Activated T-cell treated with anti-CD3 and anti-CD28 coated beads, Interleukin-2, amount 50 U/mL, for 4 hours (primary cell): ENCODE data around the gene TNFRSF12A. TPM values are rescaled to one million over a fixed set of nuclear protein-coding genes. Genes with fewer than 3 reads are reported as not detected.
"Not testable (repeated sequence)": the region's sequence is repeated elsewhere in the genome, so short reads cannot be mapped to it uniquely, and the experiment has no call there.

ENCODE experiments used
- ATAC-seq, 2 donors: fragments of 200-7000 bp; cut with Tn5 transposase; one replicate each; pipeline ENCODE4 v1.10.0; 2021
- DNase-seq: peaks from one replicate; pipeline ENCODE4 v3.0.0-alpha.2; 2020
- H3K27me3 Mint-ChIP-seq: one replicate; pipeline ENCODE4 v1.8.0; 2021; ENCODE audit warnings: low read depth, mixed read lengths
- H3K36me3 Mint-ChIP-seq: one replicate; pipeline ENCODE4 v1.8.0; 2022; ENCODE audit warnings: mixed read lengths; ENCODE audit not compliant: insufficient read depth
- H3K4me1 Mint-ChIP-seq: one replicate; pipeline ENCODE4 v1.8.0; 2021; ENCODE audit warnings: low read depth, mixed read lengths
- H3K4me3 Mint-ChIP-seq: one replicate; pipeline ENCODE4 v1.8.0; 2021; ENCODE audit warnings: mild to moderate bottlenecking, moderate library complexity, mixed read lengths
- H3K9me3 Mint-ChIP-seq: one replicate; pipeline ENCODE4 v1.8.0; 2021; ENCODE audit warnings: mixed read lengths
- total RNA-seq, 3 donors: library from RNA; stranded (reverse); gene quantifications; one replicate each; pipeline ENCODE4 v1.2.1, GENCODE V29; 2021

TNFRSF12A gene
- total RNA-seq, 3 donors from 2014 or later, result 4.2 to 6.9 (median 5.1) TPM

- ATAC-seq (no peak), DNase-seq (no peak)
- H3K27me3 Mint-ChIP-seq, result peaks cover 5% of the 10 kb centered on the region
- H3K36me3 Mint-ChIP-seq, result peaks cover 9% of the 10 kb centered on the region
- H3K9me3 Mint-ChIP-seq, result no peaks in the 10 kb centered on the region
- H3K4me1 Mint-ChIP-seq, result peaks cover 28% of the 10 kb centered on the region
- no peak overlapping the region for H3K4me3 Mint-ChIP-seq
Measured at GRCh38 chr16:3051009-3051408, 30.8 kb downstream of the TNFRSF12A start.

DNA sequence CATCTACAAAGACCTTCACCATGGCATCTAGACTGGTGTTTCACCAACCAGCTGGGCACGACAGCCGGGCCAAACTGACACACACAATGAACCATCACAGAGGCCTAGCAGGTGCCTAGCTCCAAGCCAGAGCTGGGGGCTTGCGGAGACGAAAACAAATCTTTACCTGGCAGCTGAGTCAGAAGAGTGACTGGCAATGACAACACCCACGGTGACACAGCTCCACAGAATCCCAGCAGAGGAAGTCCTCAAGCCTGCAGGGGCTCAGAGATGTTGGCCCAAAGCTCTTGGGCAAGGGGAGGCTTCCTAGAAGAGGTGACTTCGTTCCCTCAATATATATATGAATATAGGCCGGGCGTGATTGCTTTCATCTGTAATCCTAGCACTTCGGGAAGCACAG is 31.3 kb downstream of the TNFRSF12A start:
- H3K4me3 Mint-ChIP-seq, result no peak overlapping the region
- no peaks in the 10 kb centered on the region for H3K9me3 Mint-ChIP-seq
- peaks cover 9% of the 10 kb centered on the region for H3K36me3 Mint-ChIP-seq
- DNase-seq (no peak), ATAC-seq (no peak)
- peaks cover 30% of the 10 kb centered on the region for H3K4me1 Mint-ChIP-seq
- H3K27me3 Mint-ChIP-seq, result peaks cover 5% of the 10 kb centered on the region

DNA sequence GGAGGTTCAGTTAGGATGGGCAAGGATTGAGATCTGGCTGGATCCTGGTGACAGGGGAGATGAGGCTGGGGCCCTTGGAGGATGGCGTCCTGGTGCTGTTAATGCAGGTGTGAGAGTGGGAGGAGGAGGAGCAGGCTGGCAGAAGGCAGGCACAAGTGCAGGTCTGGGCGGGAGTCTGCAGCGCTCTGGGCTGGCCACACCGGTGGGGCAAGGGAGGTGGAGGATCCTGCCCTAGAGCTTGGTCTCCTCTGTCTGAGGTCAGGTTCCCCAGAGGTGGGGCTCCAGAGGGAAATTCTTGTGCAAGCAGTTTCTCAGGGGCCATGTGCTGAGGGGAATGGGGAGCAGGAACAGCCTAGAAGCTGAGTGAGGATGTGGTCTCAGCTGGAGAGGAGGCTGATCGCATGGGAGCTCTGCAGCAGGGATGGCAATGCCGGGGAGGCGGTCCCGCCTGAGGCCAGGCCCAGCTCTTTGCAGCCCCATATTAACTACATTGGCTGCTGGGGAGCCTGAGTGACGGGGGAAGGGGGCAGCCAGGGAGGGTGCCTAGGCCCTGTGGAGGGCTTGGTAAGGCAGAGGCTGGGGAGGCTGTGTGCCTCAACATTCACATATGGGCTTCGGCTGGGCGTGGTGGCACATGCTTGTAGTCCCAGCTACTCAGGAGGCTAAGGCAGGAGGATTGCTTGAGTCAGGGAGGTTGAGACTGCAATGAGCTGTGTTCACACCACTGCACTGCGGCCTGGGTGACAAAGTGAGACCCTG is 32.6 kb downstream of the TNFRSF12A start:
- not testable (repeated sequence) for H3K36me3 Mint-ChIP-seq, DNase-seq, H3K4me3 Mint-ChIP-seq, H3K9me3 Mint-ChIP-seq, H3K27me3 Mint-ChIP-seq
- peak; percentile 71 to 79 for ATAC-seq
- H3K4me1 Mint-ChIP-seq, result peaks cover 38% of the 10 kb centered on the region

DNA sequence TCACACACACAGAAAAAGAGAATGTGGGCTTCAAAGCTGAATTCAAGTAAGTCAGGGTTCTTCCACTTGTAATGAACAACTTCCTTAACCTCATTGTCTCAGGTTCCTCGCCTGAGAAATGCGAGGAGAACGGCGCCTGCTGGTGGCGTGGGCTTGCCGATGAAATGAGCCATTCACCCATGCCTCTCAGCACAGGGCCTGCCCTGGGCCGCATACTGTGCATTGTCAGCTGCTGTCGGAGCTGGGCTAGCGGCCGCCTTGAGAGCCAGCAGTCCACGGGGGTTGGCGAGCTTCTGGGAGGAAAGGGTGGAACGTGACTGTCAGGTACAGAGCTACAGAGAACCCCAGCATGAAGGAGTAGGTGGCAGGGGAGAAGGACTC is 33.2 kb downstream of the TNFRSF12A start:
- not testable (repeated sequence) for H3K4me3 Mint-ChIP-seq, H3K27me3 Mint-ChIP-seq, H3K9me3 Mint-ChIP-seq, DNase-seq, H3K36me3 Mint-ChIP-seq
- peaks cover 38% of the 10 kb centered on the region for H3K4me1 Mint-ChIP-seq
- peak; percentile 61 to 63 for ATAC-seq

GRCh38 chr16:3054965-3055733 is 35.0 kb downstream of the TNFRSF12A start:
- no peak for ATAC-seq
- Mint-ChIP-seq H3K4me1 (peaks cover 45% of the 10 kb centered on the region), H3K9me3 (no peaks in the 10 kb centered on the region), H3K27me3 (no peaks in the 10 kb centered on the region), H3K36me3 (peaks cover 10% of the 10 kb centered on the region), H3K4me3 (peak overlapping the region; percentile 39)
- no peak for DNase-seq

DNA sequence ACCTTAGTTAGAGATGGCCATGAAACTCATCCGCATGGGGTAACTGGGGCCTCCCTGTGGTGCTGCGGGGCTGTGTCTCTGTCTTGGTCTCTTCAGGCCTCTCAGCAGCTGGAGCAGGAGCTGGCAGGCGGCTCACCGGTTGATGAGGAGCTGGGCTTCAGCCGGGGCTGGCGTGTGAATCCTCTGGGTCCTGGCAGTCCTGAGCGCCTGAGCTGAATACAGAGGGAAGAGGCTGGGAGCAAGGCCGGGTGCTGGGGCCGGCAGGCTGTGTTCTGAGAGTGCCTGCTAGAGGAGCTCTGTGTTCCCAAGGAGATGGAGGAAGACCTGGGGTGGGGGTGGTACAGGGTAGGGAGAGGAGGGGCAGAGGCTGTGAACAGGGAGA is 35.6 kb downstream of the TNFRSF12A start:
- not testable (repeated sequence) for ATAC-seq, H3K27me3 Mint-ChIP-seq, H3K4me3 Mint-ChIP-seq, H3K9me3 Mint-ChIP-seq, H3K36me3 Mint-ChIP-seq, DNase-seq
- peaks cover 50% of the 10 kb centered on the region for H3K4me1 Mint-ChIP-seq

DNA sequence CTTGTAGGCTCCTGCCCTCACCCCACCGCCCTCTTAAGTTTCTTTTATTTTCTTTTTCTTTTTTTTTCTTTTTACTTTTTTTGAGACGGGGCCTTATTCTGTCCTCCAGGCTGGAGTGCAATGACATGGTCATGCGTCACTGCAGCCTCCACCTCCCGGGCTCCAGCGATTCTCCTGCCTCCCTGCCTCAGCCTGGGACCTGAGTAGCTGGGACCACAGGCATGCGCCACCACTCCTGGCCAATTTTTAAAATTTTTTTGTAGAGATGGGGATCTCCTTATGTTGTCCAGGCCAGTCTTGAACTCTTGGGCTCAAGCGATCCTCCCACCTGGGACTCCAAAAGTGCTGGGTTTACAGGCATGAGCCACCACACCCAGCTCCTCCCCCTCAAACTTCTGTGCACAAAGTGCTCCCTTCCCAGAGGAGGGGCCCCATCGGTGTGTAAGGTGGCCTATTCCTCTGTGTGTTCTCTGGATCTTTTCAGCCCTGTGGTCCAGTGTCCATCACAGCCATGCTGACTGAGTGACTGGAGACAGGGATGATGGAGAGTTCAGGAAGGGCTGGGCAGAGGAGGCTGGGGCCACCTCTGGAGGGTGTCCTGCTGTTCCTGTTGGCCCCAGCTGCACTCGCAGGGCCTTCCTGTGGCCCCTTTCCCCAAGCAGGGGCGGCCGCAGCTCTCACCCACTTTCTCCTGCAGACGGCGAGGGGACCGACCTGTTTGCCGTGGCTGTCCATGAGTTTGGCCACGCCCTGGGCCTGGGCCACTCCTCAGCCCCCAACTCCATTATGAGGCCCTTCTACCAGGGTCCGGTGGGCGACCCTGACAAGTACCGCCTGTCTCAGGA is 36.4 kb downstream of the TNFRSF12A start:
- no peaks in the 10 kb centered on the region for H3K27me3 Mint-ChIP-seq
- no peaks in the 10 kb centered on the region for H3K9me3 Mint-ChIP-seq
- no peak for DNase-seq
- no peak for ATAC-seq
- H3K36me3 Mint-ChIP-seq, result peaks cover 10% of the 10 kb centered on the region
- peaks cover 50% of the 10 kb centered on the region for H3K4me1 Mint-ChIP-seq
- H3K4me3 Mint-ChIP-seq, result peak overlapping the region; percentile 62

DNA sequence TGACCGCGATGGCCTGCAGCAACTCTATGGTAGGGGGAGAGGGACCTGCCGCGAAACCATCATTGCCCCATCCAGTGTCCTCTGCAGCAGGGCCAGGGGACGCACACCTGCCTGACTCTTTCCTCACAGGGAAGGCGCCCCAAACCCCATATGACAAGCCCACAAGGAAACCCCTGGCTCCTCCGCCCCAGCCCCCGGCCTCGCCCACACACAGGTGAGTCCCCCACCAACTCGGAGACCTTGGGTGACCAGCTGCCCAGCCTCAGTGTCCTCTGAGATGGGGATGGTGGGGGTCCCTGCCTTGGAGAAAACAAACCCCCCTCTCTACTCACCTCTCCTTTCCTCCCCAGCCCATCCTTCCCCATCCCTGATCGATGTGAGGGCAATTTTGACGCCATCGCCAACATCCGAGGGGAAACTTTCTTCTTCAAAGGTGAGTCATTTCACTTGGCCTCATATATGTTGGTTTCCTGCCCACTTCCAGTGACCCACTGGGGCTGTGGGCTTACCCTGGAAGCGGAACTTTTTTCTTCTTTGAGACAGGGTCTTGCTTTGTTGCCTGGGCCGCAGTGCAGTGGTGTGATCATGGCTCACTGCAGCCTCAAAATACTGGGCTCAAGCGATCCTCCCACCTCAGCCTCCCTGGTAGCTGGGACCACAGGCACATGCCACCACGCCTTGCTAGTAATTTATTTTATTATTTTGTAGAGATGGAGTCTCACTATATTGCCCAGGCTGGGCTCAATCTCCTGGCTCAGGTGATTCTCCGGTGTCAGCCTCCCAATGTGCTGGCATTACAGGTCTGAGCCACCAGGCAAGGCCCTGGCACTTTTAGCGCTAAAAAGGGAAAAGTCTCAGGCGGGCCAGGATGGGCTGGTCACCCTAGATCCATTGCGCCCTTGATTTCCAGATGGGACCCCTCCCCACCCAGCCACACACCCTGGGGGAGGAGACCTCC is 37.3 kb downstream of the TNFRSF12A start:
- no peaks in the 10 kb centered on the region for H3K9me3 Mint-ChIP-seq
- H3K4me1 Mint-ChIP-seq, result peaks cover 52% of the 10 kb centered on the region
- peak overlapping the region; percentile 62 for H3K4me3 Mint-ChIP-seq
- no peak for DNase-seq
- H3K36me3 Mint-ChIP-seq, result peaks cover 10% of the 10 kb centered on the region
- ATAC-seq, result no peak
- H3K27me3 Mint-ChIP-seq, result no peaks in the 10 kb centered on the region

DNA sequence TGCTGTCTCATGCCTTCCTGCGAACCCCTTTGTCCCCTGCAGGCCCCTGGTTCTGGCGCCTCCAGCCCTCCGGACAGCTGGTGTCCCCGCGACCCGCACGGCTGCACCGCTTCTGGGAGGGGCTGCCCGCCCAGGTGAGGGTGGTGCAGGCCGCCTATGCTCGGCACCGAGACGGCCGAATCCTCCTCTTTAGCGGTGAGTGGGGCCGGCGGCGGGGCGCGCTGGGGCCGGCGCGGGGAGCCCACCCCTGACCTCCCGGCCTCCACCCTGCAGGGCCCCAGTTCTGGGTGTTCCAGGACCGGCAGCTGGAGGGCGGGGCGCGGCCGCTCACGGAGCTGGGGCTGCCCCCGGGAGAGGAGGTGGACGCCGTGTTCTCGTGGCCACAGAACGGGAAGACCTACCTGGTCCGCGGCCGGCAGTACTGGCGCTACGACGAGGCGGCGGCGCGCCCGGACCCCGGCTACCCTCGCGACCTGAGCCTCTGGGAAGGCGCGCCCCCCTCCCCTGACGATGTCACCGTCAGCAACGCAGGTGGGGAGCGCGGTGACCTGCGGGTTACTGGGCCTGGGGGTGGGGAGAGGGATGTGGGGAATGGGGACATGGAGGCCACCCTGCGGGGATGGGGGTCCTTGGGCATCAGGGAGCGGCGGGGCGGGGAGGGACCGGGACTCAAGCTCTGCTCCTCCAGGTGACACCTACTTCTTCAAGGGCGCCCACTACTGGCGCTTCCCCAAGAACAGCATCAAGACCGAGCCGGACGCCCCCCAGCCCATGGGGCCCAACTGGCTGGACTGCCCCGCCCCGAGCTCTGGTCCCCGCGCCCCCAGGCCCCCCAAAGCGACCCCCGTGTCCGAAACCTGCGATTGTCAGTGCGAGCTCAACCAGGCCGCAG is 38.2 kb downstream of the TNFRSF12A start:
- H3K4me1 Mint-ChIP-seq, result peaks cover 61% of the 10 kb centered on the region
- ATAC-seq (peak; percentile 56 to 59), DNase-seq (peak; percentile 46)
- H3K9me3 Mint-ChIP-seq, result no peaks in the 10 kb centered on the region
- H3K4me3 Mint-ChIP-seq, result peak overlapping the region; percentile 85
- H3K27me3 Mint-ChIP-seq, result no peaks in the 10 kb centered on the region
- H3K36me3 Mint-ChIP-seq, result peaks cover 10% of the 10 kb centered on the region

DNA sequence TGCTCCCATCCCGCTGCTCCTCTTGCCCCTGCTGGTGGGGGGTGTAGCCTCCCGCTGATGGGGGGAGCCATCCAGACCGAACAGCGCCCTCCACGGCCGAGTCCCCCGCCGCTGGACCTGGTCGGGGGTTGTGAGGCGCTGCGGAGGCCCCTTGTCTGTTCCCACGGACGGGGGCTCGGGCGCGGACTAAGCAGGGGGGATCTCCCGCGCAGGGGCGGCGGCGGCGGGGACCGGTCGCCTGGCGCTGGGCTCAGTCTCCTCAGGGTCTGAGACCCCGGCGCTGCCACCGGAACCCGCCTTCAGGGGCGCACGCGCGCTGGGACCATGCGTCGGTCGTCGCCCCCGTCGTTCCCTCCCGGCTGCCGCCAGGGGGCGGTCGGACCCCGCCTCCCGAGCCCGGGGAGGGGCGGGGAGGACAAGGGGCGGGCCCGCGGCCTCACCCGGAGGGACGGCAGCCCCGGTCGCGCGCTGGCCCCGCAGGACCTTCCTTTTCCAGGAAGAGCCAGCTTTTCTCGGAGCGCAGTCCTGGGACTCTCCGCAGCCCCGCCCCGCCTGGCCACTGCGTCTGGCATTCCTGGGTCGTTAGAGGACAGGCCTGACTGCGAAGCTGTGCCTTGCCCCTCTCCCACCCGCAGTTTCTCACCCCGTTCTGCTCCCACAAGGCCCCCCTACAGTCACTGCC is 39.0 kb downstream of the TNFRSF12A start:
- H3K27me3 Mint-ChIP-seq, result no peaks in the 10 kb centered on the region

DNA sequence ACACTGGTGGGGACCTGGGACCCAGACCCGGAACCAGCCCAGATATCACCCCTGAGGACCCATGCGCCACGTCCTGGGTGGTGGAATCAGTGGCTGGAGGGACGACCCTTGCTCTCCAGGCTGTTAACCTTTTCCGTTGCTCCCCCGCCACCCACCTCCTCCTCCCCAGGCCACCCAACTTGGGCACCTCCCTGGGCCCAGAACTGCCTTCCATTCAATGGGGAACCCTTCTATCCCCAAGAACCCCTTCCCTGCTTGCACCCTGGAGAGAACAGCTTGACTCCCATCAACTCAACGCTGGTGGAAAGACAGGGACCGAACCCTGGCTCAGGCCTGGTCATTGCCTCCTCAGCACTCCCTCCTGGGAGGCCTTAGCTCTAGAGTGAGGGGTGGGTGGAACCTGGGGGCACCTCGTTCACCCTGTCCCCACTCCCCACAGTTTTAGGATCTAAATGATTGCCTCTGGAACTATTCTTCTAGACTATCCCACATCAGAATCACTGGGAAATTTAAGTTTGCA is 39.6 kb downstream of the TNFRSF12A start:
- H3K9me3 Mint-ChIP-seq, result no peaks in the 10 kb centered on the region
- DNase-seq (no peak), ATAC-seq (no peak)
- H3K36me3 Mint-ChIP-seq, result peaks cover 7% of the 10 kb centered on the region
- peak overlapping the region; percentile 82 for H3K4me3 Mint-ChIP-seq
- H3K27me3 Mint-ChIP-seq, result no peaks in the 10 kb centered on the region
- H3K4me1 Mint-ChIP-seq, result peaks cover 65% of the 10 kb centered on the region

More for the DNA sequence above, 39.0 kb downstream of the TNFRSF12A start:
- Mint-ChIP-seq H3K36me3 (peaks cover 8% of the 10 kb centered on the region), H3K4me1 (peaks cover 62% of the 10 kb centered on the region), H3K9me3 (no peaks in the 10 kb centered on the region), H3K4me3 (peak overlapping the region; percentile 85)
- ATAC-seq (peak; percentile 91 to 92), DNase-seq (peak; percentile 86)
